Panc1 (cell line): ENCODE results near the gene PRPH.

Experiments used
- POLR2AphosphoS5 ChIP-seq: IDR thresholded peaks from 2 replicates; pipeline ENCODE4 v1.6.1; 2012; ENCODE audit warnings: mild to moderate bottlenecking, low read depth, low read length, moderate library complexity
- SIN3A ChIP-seq: IDR thresholded peaks from 2 replicates; pipeline ENCODE4 v1.6.1; 2012; ENCODE audit warnings: low read depth, mild to moderate bottlenecking, low read length, moderate library complexity, borderline replicate concordance; ENCODE audit not compliant: insufficient read depth
- TCF7L2 ChIP-seq: IDR thresholded peaks from 2 replicates; pipeline ENCODE4 v1.6.1; 2011; ENCODE audit warnings: mild to moderate bottlenecking, low read depth, low read length, inconsistent platforms
- TF ChIP-seq, protein P1 (sequence below): fragments of 450-650 bp; IDR thresholded peaks from 2 replicates; pipeline ENCODE4 v1.5.1; 2017; ENCODE audit warnings: mild to moderate bottlenecking
- TF ChIP-seq, protein P2 (sequence below), 2 experiments: IDR thresholded peaks; 2 replicates each; pipeline ENCODE4 v1.6.1; 2011 to 2012; ENCODE audit warnings: low read depth in 2 of 2, control low read depth in 1 of 2, low read length in 1 of 2, mild to moderate bottlenecking in 1 of 2, moderate library complexity in 1 of 2; ENCODE audit not compliant: insufficient read depth in 1 of 2

DNA sequence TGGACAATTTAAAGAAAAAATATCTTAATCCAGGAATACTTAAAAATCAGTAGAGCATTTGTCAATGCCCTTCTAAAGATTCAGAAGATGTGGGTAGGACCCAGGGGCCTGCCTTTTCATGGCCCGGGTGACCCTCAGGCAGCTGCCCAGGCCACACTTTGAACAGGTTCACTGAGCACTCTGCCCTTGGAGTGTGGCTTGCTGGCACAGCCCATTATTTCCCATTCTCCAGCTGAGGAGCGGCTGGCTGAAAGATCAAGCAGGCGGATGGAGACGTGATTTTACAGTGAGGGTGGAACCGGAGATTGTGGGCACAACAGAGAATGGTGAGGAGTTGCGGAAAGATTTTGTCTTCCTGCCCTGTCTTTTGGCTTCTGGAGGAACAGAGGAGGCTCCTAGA, 7.1 kb upstream of the PRPH start:
- TF ChIP-seq, protein P1, sequence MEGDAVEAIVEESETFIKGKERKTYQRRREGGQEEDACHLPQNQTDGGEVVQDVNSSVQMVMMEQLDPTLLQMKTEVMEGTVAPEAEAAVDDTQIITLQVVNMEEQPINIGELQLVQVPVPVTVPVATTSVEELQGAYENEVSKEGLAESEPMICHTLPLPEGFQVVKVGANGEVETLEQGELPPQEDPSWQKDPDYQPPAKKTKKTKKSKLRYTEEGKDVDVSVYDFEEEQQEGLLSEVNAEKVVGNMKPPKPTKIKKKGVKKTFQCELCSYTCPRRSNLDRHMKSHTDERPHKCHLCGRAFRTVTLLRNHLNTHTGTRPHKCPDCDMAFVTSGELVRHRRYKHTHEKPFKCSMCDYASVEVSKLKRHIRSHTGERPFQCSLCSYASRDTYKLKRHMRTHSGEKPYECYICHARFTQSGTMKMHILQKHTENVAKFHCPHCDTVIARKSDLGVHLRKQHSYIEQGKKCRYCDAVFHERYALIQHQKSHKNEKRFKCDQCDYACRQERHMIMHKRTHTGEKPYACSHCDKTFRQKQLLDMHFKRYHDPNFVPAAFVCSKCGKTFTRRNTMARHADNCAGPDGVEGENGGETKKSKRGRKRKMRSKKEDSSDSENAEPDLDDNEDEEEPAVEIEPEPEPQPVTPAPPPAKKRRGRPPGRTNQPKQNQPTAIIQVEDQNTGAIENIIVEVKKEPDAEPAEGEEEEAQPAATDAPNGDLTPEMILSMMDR = no peak
- no peak for TF ChIP-seq TCF7L2
- no peak for TF ChIP-seq SIN3A
- TF ChIP-seq, protein P2, sequence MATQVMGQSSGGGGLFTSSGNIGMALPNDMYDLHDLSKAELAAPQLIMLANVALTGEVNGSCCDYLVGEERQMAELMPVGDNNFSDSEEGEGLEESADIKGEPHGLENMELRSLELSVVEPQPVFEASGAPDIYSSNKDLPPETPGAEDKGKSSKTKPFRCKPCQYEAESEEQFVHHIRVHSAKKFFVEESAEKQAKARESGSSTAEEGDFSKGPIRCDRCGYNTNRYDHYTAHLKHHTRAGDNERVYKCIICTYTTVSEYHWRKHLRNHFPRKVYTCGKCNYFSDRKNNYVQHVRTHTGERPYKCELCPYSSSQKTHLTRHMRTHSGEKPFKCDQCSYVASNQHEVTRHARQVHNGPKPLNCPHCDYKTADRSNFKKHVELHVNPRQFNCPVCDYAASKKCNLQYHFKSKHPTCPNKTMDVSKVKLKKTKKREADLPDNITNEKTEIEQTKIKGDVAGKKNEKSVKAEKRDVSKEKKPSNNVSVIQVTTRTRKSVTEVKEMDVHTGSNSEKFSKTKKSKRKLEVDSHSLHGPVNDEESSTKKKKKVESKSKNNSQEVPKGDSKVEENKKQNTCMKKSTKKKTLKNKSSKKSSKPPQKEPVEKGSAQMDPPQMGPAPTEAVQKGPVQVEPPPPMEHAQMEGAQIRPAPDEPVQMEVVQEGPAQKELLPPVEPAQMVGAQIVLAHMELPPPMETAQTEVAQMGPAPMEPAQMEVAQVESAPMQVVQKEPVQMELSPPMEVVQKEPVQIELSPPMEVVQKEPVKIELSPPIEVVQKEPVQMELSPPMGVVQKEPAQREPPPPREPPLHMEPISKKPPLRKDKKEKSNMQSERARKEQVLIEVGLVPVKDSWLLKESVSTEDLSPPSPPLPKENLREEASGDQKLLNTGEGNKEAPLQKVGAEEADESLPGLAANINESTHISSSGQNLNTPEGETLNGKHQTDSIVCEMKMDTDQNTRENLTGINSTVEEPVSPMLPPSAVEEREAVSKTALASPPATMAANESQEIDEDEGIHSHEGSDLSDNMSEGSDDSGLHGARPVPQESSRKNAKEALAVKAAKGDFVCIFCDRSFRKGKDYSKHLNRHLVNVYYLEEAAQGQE (IDR thresholded peaks at IDR 0.05; ENCODE audit: insufficient read depth in 1 of 2, low read depth in 2 of 2, low read length in 1 of 2) = no peak
- no peak for TF ChIP-seq POLR2AphosphoS5
